Transverse colon (tissue), 3 donors: ENCODE measurements around the gene ACTR1B.

ENCODE experiments used
- POLR2A ChIP-seq: fragments of 450-650 bp; IDR thresholded peaks from one replicate; pipeline ENCODE4 v1.6.1; 2016; ENCODE audit warnings: antibody characterized with exemption, mild to moderate bottlenecking, moderate library complexity
- TF ChIP-seq, protein P1 (sequence below), 5 experiments: fragments of 200-600 bp in 3 of 5; fragments of 450-650 bp in 2 of 5; sonication (generic) in 3 of 5; IDR thresholded peaks; 1 replicate in 2 of 5; 2 replicates in 3 of 5; pipeline ENCODE4 v1.5.1; 2016 to 2017; ENCODE audit warnings: antibody characterized with exemption in 5 of 5, inconsistent platforms in 3 of 5, mild to moderate bottlenecking in 2 of 5, moderate library complexity in 1 of 5

- TF ChIP-seq, protein P1, sequence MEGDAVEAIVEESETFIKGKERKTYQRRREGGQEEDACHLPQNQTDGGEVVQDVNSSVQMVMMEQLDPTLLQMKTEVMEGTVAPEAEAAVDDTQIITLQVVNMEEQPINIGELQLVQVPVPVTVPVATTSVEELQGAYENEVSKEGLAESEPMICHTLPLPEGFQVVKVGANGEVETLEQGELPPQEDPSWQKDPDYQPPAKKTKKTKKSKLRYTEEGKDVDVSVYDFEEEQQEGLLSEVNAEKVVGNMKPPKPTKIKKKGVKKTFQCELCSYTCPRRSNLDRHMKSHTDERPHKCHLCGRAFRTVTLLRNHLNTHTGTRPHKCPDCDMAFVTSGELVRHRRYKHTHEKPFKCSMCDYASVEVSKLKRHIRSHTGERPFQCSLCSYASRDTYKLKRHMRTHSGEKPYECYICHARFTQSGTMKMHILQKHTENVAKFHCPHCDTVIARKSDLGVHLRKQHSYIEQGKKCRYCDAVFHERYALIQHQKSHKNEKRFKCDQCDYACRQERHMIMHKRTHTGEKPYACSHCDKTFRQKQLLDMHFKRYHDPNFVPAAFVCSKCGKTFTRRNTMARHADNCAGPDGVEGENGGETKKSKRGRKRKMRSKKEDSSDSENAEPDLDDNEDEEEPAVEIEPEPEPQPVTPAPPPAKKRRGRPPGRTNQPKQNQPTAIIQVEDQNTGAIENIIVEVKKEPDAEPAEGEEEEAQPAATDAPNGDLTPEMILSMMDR (IDR thresholded peaks at IDR 0.05): peak; percentile 49 to 71 (median 61)
- TF ChIP-seq POLR2A: no peak
Measured at GRCh38 chr2:97699765-97700444, 36.1 kb upstream of the ACTR1B start.
